SK-N-MC (cell line): ENCODE measurements around the gene SQSTM1.
"Not testable (repeated sequence)": the region's sequence is repeated elsewhere in the genome, so short reads cannot be mapped to it uniquely, and the experiment has no call there.

ENCODE experiments used
- DNase-seq: peaks from one replicate; pipeline ENCODE4 v3.0.0-alpha.2; 2011; ENCODE audit warnings: low read depth, low spot score
- H3K27ac ChIP-seq: fragments of 200-600 bp; sonication (generic); 2 replicates; pipeline ENCODE4 v1.5.1; 2016; ENCODE audit warnings: mixed run types
- H3K36me3 ChIP-seq: fragments of 200-600 bp; sonication (generic); 2 replicates; pipeline ENCODE4 v1.6.1; 2017; ENCODE audit warnings: antibody characterized with exemption, low read length, mixed read lengths; ENCODE audit not compliant: insufficient read depth
- H3K4me3 ChIP-seq: fragments of 200-600 bp; sonication (generic); 2 replicates; pipeline ENCODE4 v1.5.1; 2016
- H3K9ac ChIP-seq: fragments of 200-600 bp; sonication (generic); 2 replicates; pipeline ENCODE4 v1.8.0; 2017; ENCODE audit warnings: mixed run types, mixed read lengths; ENCODE audit not compliant: insufficient read length
- H3K9me3 ChIP-seq: fragments of 200-600 bp; sonication (generic); 2 replicates; pipeline ENCODE4 v1.6.1; 2017; ENCODE audit warnings: low read depth, mild to moderate bottlenecking, antibody characterized with exemption, low read length, moderate library complexity, mixed read lengths
- EZH2 ChIP-seq: fragments of 200-600 bp; sonication (generic); IDR thresholded peaks from one replicate; pipeline ENCODE4 v1.6.1; 2017; ENCODE audit warnings: antibody characterized with exemption
- FOXP2 ChIP-seq: optimal IDR thresholded peaks from 2 replicates; pipeline ENCODE3; 2011; ENCODE audit warnings: mild to moderate bottlenecking, moderate library complexity; ENCODE audit not compliant: insufficient read depth; ENCODE audit errors: extremely low read length, control extremely low read depth
- POLR2AphosphoS5 ChIP-seq: IDR thresholded peaks from 2 replicates; pipeline ENCODE4 v1.6.1; 2012; ENCODE audit warnings: mild to moderate bottlenecking, low read depth, low read length, borderline replicate concordance

SQSTM1 gene

GRCh38 chr5:179779826-179780225 lies 40.9 kb upstream of the SQSTM1 start:
- H3K9me3 ChIP-seq, result no peaks in the 10 kb centered on the region
- DNase-seq, result no peak
- H3K9ac ChIP-seq, result no peak overlapping the region
- H3K27ac ChIP-seq, result no peak overlapping the region
- peaks cover 36% of the 10 kb centered on the region; the same call in 1 of the 2 replicates for H3K36me3 ChIP-seq
- no peak for TF ChIP-seq FOXP2
- TF ChIP-seq POLR2AphosphoS5, result no peak
- no peak for TF ChIP-seq EZH2
- no peak overlapping the region for H3K4me3 ChIP-seq

GRCh38 chr5:179780362-179780761 lies 40.3 kb upstream of the SQSTM1 start:
- TF ChIP-seq EZH2 (no peak), FOXP2 (no peak), POLR2AphosphoS5 (no peak)
- peaks cover 30% of the 10 kb centered on the region; the same call in 1 of the 2 replicates for H3K36me3 ChIP-seq
- no peaks in the 10 kb centered on the region for H3K9me3 ChIP-seq
- no peak for DNase-seq
- no peak overlapping the region for H3K27ac ChIP-seq
- H3K9ac ChIP-seq, result no peak overlapping the region
- H3K4me3 ChIP-seq, result no peak overlapping the region

GRCh38 chr5:179781846-179782245 lies 38.9 kb upstream of the SQSTM1 start:
- Histone ChIP-seq H3K9ac (no peak overlapping the region), H3K27ac (no peak overlapping the region), H3K9me3 (no peaks in the 10 kb centered on the region), H3K36me3 (peaks cover 20% of the 10 kb centered on the region; the same call in 1 of the 2 replicates), H3K4me3 (no peak overlapping the region)
- TF ChIP-seq EZH2, result no peak
- no peak for TF ChIP-seq POLR2AphosphoS5
- TF ChIP-seq FOXP2, result no peak
- DNase-seq, result no peak

GRCh38 chr5:179783128-179783527 lies 37.6 kb upstream of the SQSTM1 start:
- H3K27ac ChIP-seq, result no peak overlapping the region
- H3K9ac ChIP-seq, result no peak overlapping the region
- H3K9me3 ChIP-seq, result no peaks in the 10 kb centered on the region
- H3K4me3 ChIP-seq, result no peak overlapping the region
- no peak for DNase-seq
- TF ChIP-seq POLR2AphosphoS5, result no peak
- no peak for TF ChIP-seq EZH2
- TF ChIP-seq FOXP2, result no peak
- peaks cover 12% of the 10 kb centered on the region; the same call in 1 of the 2 replicates for H3K36me3 ChIP-seq

- DNase-seq, result no peak
- Histone ChIP-seq H3K9me3 (no peaks in the 10 kb centered on the region), H3K9ac (no peak overlapping the region), H3K4me3 (no peak overlapping the region), H3K27ac (no peak overlapping the region), H3K36me3 (no peaks in the 10 kb centered on the region)
- TF ChIP-seq POLR2AphosphoS5 (no peak), EZH2 (no peak), FOXP2 (no peak)
Observed at GRCh38 chr5:179786861-179787260, 33.8 kb upstream of the SQSTM1 start.

DNA sequence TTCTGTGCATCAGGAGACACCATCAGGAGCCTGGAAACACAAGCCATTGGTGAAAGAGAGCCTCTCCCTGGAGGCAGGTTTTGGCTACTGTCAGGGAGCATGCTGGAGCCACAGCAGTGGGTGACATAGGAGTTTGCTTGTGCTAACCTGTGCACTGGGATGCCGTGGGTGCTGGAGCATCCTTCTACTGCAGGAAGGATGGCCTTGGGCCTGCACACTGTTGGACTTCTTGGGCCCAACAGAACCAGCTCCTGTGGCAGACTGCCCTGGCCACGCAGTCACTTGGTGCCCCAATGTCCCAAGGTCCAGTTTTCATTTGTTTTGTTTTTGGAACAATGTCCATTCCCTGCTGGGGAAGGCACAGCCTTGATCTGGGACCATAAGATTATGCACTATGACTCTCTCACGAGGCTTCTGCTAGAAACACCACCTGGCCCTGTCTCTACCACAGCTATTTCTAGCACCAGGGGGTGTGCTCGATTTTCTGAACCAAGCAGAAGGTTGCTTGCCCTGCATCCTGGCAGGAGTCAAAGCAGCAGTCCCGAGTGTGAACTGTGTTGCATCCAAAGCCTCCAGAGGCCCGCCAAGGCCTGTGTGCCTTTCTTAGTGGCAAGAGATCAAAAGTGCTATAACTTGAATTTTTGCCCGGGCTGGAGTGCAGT lies 32.4 kb upstream of the SQSTM1 start:
- no peak overlapping the region for H3K27ac ChIP-seq
- DNase-seq, result no peak
- TF ChIP-seq POLR2AphosphoS5 (no peak), EZH2 (no peak), FOXP2 (no peak)
- no peaks in the 10 kb centered on the region for H3K9me3 ChIP-seq
- H3K4me3 ChIP-seq, result no peak overlapping the region
- no peak overlapping the region for H3K9ac ChIP-seq
- H3K36me3 ChIP-seq, result no peaks in the 10 kb centered on the region

- not testable (repeated sequence) for H3K27ac ChIP-seq, H3K36me3 ChIP-seq, H3K4me3 ChIP-seq, H3K9ac ChIP-seq, H3K9me3 ChIP-seq, DNase-seq
Observed at GRCh38 chr5:179789278-179789677, 31.4 kb upstream of the SQSTM1 start.

DNA sequence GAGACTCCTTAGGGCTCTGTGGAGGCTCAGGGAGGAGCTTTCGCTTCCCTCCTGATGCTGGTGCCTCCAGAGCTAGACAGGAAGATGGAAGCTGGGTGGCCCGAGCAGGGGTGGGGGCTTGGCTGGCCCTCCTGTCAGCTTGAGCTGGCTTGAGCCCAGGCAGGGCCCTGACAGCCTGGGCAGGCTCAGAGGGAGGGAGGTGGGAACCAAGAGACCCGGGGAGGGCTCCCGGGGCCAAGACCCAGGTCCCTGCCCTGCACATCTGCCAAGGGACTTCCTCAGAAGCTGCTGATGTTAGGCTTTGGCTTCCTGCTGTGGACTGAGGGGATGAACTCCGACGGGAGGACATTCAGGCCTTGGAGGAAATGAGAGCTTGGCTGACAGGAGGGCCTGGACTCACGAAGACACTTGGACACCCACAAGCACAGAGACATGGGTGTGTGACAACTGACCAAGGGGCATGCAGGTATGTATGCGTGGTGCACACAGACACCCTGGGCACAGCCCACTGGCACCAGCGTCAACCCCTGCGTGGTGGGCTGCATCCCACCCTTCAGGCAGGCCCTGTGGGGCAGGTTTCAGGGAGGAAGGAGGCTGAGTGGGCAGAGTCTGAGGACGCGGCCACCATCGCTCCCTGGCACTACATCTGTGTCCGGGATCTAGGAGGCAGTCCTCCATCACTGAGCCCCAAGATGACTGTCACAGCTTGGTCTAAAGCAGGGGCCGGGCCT lies 28.7 kb upstream of the SQSTM1 start:
- no peak for DNase-seq
- Histone ChIP-seq H3K36me3 (no peaks in the 10 kb centered on the region), H3K4me3 (no peak overlapping the region), H3K27ac (no peak overlapping the region), H3K9me3 (no peaks in the 10 kb centered on the region), H3K9ac (no peak overlapping the region)
- TF ChIP-seq FOXP2 (no peak), POLR2AphosphoS5 (no peak; the same call in 1 of the 2 replicates), EZH2 (no peak)
